ENCODE results near the gene TTLL11. TPM values are rescaled to one million over a fixed set of nuclear protein-coding genes. Genes with fewer than 3 reads are reported as not detected.

TTLL11 gene
- polyA plus RNA-seq, 1 donor from 2014 or later, result 8.0 TPM

GRCh38 chr9:121915304-121915625 is 177.8 kb downstream of the TTLL11 start:
- no peaks in the 10 kb centered on the region for H3F3A ChIP-seq (ENCODE audit: insufficient read depth, low read length, poor library complexity, severe bottlenecking)
- H3K9me2 ChIP-seq (ENCODE audit: insufficient read depth, low read length), result no peaks in the 10 kb centered on the region
- no peak overlapping the region for H3K9ac ChIP-seq (ENCODE audit: low read length)
- no peak overlapping the region for H3K27ac ChIP-seq (ENCODE audit: low read length)
- no peak for TF ChIP-seq EP300 (conservative IDR thresholded peaks at IDR 0.05; ENCODE audit: poor library complexity, severe bottlenecking)
- TF ChIP-seq RAD21 (conservative IDR thresholded peaks at IDR 0.05), result no peak
- no peak for TF ChIP-seq EZH2 (IDR thresholded peaks at IDR 0.05; ENCODE audit: borderline replicate concordance, insufficient read depth, low read length, poor library complexity, severe bottlenecking)
- no peak for TF ChIP-seq REST (IDR thresholded peaks at IDR 0.05; ENCODE audit: borderline replicate concordance)
- no peak for TF ChIP-seq MXI1 (conservative IDR thresholded peaks at IDR 0.05; ENCODE audit: poor library complexity, severe bottlenecking)
- no peak for TF ChIP-seq POLR2AphosphoS5 (IDR thresholded peaks at IDR 0.05)
- TF ChIP-seq TAF1 (IDR thresholded peaks at IDR 0.05; ENCODE audit: low read depth), result no peak
- TF ChIP-seq SMC3 (conservative IDR thresholded peaks at IDR 0.05; ENCODE audit: poor library complexity), result no peak
- no peak for TF ChIP-seq CTCF (IDR thresholded peaks at IDR 0.05; ENCODE audit: poor library complexity, severe bottlenecking)
- H3K27me3 ChIP-seq (ENCODE audit: insufficient read depth, low read depth, low read length), result no peaks in the 10 kb centered on the region
- H4K20me1 ChIP-seq (ENCODE audit: insufficient read depth), result no peaks in the 10 kb centered on the region
- H3K9me3 ChIP-seq (ENCODE audit: low read length), result no peaks in the 10 kb centered on the region
- no peak overlapping the region for H2AFZ ChIP-seq (ENCODE audit: low read depth, low read length)
- no peaks in the 10 kb centered on the region for H3K79me2 ChIP-seq (replicated peaks; ENCODE audit: insufficient read depth, low read length)
- H3K4me3 ChIP-seq (ENCODE audit: low read length), result no peak overlapping the region
- H3K36me3 ChIP-seq (ENCODE audit: insufficient read depth, low read length), result no peaks in the 10 kb centered on the region
- H3K4me2 ChIP-seq (ENCODE audit: low read length), result no peak overlapping the region

GRCh38 chr9:121914604-121915303 is 178.4 kb downstream of the TTLL11 start:
- no peaks in the 10 kb centered on the region for H3K36me3 ChIP-seq (ENCODE audit: insufficient read depth, low read length)
- H3K9me2 ChIP-seq (ENCODE audit: insufficient read depth, low read length), result no peaks in the 10 kb centered on the region
- TF ChIP-seq RAD21 (conservative IDR thresholded peaks at IDR 0.05) (no peak), CTCF (IDR thresholded peaks at IDR 0.05; ENCODE audit: poor library complexity, severe bottlenecking) (no peak), EP300 (conservative IDR thresholded peaks at IDR 0.05; ENCODE audit: poor library complexity, severe bottlenecking) (no peak), REST (IDR thresholded peaks at IDR 0.05; ENCODE audit: borderline replicate concordance) (no peak)
- no peaks in the 10 kb centered on the region for H3F3A ChIP-seq (ENCODE audit: insufficient read depth, low read length, poor library complexity, severe bottlenecking)
- H3K79me2 ChIP-seq (replicated peaks; ENCODE audit: insufficient read depth, low read length), result no peaks in the 10 kb centered on the region
- no peak overlapping the region for H2AFZ ChIP-seq (ENCODE audit: low read depth, low read length)
- no peak overlapping the region for H3K27ac ChIP-seq (ENCODE audit: low read length)
- no peaks in the 10 kb centered on the region for H4K20me1 ChIP-seq (ENCODE audit: insufficient read depth)
- H3K4me3 ChIP-seq (ENCODE audit: low read length), result no peak overlapping the region
- H3K9me3 ChIP-seq (ENCODE audit: low read length), result no peaks in the 10 kb centered on the region
- no peaks in the 10 kb centered on the region for H3K27me3 ChIP-seq (ENCODE audit: insufficient read depth, low read depth, low read length)
- no peak overlapping the region for H3K4me2 ChIP-seq (ENCODE audit: low read length)
- no peak overlapping the region for H3K9ac ChIP-seq (ENCODE audit: low read length)
